IPS DF 19.7 (cell line): ENCODE data around the gene CCDC148.
"Not testable (repeated sequence)": the region's sequence is repeated elsewhere in the genome, so short reads cannot be mapped to it uniquely, and the experiment has no call there.

ENCODE experiments used
- DNase-seq: peaks from one replicate; pipeline ENCODE4 v3.0.0-alpha.2; 2013; ENCODE audit warnings: low read depth, low spot score

The CCDC148 gene

DNA sequence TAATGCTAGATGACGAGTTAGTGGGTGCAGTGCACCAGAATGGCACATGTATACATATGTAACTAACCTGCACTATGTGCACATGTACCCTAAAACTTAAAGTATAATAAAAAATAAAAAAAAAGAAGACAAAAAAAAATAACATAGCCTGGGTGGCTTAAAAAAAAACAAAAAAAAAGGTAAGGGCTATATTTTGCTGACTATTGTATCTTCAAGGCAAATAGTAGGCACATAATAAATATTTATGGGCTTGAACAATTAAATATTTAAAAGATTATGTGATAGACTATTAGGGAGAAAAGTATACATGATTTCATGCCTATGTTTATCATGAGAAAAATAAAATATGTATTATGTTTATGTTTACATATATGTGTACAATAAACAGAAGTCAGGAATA is 99.4 kb downstream of the CCDC148 start:
- no peak for DNase-seq

DNA sequence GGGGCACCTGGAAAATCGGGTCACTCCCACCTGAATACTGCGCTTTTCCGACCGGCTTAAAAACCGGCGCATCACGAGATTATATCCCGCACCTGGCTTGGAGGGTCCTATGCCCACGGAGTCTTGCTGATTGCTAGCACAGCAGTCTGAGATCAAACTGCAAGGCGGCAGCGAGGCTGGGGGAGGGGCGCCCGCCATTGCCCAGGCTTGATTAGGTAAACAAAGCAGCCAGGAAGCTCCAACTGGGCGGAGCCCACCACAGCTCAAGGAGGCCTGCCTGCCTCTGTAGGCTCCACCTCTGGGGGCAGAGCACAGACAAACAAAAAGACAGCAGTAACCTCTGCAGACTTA is 105.1 kb downstream of the CCDC148 start:
- DNase-seq = not testable (repeated sequence)

- DNase-seq = not testable (repeated sequence)
Observed at GRCh38 chr2:158350751-158351465, 105.6 kb downstream of the CCDC148 start.

DNA sequence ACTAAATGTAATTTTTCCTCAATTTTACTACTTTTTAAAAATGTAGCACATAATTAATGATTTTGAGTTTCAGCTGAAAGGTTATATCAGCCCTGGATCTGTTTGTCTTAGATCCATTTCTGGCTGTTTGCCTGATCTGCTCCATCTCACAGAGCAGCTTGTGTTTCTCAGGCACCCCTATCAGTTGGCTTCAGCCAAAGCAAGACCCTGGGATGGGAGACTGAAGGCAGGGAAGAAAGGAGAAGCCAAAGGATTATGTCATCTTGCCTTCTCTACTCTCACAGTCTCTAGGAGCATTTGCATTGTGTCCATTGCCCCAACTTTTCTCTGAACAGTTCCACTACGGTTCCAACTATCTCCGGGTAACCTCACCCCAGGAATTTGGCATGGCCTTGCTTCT is 110.5 kb downstream of the CCDC148 start:
- DNase-seq = peak; percentile 5

- no peak for DNase-seq
Observed at GRCh38 chr2:158339513-158339912, 117.0 kb downstream of the CCDC148 start.

DNA sequence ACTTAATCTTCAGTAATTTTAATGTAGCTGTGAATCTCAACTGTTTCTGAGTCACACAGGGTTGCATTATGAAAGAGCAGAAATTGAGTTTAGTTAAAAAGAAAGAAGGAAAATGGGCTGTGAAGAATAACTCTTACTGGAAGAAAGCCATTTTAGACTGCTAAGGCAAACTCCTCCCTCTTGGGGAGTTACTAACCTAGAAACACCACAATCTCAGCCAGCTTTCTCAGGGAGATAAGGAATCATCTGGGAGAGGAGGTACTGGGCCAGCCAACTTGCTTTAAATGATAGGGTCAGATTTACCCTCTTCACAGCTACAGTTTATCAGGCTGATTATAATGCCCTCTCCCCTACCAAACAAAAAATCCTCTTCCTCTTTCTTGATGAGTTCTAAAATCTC is 119.5 kb downstream of the CCDC148 start:
- DNase-seq = no peak

DNA sequence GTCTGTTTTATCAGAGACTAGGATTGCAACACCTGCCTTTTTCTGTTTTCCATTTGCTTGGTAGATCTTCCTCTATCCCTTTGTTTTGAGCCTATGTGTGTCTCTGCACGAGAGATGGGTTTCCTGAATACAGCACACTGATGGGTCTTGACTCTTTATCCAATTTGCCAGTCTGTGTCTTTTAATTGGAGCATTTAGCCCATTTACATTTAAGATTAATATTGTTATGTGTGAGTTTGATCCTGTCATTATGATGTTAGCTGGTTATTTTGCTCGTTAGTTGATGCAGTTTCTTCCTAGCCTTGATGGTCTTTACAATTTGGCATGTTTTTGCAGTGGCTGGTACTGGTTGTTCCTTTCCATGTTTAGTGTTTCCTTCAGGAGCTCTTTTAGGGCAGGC is 124.8 kb downstream of the CCDC148 start:
- DNase-seq = not testable (repeated sequence)

DNA sequence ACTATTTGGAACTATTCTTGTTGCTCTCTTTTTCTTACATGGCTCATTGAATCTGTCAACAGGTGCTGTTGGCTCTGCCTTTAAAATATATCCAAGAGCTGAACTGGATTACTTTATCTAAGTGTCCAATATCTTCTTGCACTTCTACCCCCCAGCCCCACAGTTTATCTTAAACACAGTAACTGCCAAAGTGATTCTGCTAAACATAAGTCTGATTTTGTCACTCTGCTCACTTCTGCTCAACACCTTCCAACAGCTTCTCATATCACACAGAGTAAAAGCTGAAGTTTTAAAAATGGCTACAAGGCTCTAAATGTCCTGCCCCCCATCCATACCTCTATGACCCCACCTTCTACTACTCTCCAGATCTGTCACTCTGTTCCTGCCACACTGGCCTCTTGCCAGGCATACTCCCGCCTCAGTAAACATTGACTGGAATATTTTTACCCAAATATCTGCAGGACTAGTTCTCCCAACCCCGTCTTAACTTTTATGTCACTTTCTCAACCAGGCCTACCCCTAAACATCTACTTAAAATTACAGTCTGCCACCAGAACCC is 130.7 kb downstream of the CCDC148 start:
- no peak for DNase-seq

- no peak for DNase-seq
Observed at GRCh38 chr2:158325031-158325781, 131.3 kb downstream of the CCDC148 start.

DNA sequence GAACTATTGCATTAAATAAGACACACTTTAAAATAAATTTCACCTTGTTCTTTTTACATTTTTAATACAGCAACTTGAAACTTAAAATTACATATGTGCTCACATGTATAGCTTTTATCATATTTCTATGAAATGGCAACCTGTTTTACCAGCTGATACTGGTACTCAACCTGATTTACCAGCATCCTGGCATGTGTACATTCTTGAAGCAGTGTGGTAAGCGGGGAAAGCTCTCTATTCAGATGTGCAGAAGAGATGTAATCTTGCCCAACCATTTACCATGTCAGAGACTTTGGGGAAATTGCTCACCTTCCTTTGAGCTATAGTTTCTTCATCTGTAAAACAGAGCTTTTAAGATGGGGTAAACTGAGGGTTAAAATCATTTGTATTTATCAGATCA is 133.2 kb downstream of the CCDC148 start:
- DNase-seq = no peak

- DNase-seq = no peak
Observed at GRCh38 chr2:158321264-158321663, 135.3 kb downstream of the CCDC148 start.

- peak; percentile 57 for DNase-seq
Observed at GRCh38 chr2:158319269-158319668, 137.3 kb downstream of the CCDC148 start.

- DNase-seq = no peak
Observed at GRCh38 chr2:158317642-158318041, 138.9 kb downstream of the CCDC148 start.

- DNase-seq = no peak
Observed at GRCh38 chr2:158315803-158316414, 140.6 kb downstream of the CCDC148 start.

DNA sequence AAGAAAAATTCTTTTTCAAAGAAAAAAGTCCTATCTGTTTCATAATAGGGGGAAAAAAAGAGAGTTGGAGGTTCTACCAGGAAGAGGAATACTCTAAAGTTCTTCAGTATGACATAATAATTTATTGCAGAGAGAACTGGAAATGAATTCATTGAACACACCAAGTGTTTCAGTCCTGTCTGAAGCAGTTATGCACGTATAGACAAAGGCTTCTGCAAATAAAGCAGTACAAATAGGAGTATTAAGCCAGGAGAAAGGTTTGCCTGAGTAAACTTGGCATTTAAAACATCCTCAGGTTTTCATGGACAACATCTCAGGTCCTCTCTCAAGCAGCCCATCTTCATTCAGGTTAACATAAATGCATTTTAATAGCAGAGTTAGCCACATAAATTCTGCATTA is 141.6 kb downstream of the CCDC148 start:
- no peak for DNase-seq

DNA sequence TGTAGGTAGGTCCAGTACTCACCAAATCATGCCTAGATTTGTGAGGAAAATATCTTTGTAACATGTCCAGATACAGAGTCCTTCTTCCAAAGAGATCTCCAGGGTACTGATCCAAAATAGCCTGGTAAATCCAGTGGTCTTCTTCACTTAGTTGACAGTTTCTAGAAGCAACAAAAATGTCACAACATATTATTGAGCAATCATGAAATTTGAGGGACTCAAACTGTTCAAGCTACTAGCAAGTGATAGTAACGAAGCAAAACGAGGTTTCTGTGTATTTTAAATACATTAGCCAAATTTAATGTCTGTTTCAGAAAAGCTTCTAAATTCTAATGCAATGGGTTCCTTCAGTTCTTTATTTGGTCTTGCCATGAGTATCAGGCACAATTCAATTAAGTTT is 142.8 kb downstream of the CCDC148 start:
- no peak for DNase-seq

DNA sequence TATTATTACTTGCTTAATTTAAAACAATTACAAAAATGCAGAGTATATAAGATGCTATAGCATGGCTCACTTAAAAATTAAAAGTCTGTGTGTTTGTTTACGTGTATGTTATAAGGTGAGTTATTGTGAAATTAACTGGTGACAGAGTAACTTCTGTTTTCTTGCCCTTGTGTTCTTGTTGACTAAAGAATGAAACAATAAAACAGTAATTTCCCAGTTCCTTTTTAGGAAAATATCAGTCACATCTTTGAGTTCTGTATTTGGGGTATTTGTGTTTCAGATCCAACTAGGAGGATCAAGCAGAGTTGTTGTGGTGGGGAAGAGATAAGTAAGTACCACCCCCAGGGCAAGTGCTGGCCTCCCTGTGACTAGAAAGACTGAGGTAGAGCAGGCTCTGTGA is 143.6 kb downstream of the CCDC148 start:
- DNase-seq = no peak

DNA sequence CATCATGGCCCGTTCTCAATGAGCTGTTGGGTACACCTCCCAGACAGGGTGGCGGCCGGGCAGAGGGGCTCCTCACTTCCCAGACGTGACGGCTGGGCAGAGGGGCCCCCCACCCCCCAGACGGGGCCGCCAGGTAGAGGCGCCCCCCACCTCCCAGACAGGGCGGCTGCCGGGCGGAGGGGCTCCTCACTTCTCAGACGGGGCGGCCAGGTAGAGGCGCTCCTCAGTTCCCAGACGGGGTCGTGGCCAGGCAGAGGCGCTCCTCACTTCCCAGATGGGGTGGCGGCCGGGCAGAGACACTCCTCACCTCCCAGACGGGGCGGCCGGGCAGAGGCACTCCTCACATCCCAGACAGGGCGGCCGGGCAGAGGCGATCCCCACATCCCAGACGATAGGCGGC is 146.1 kb downstream of the CCDC148 start:
- not testable (repeated sequence) for DNase-seq

GRCh38 chr2:158305501-158305900 is 151.1 kb downstream of the CCDC148 start:
- no peak for DNase-seq

GRCh38 chr2:158300394-158300793 is 156.2 kb downstream of the CCDC148 start:
- DNase-seq = no peak

- no peak for DNase-seq
Observed at GRCh38 chr2:158297606-158298005, 158.9 kb downstream of the CCDC148 start.

DNA sequence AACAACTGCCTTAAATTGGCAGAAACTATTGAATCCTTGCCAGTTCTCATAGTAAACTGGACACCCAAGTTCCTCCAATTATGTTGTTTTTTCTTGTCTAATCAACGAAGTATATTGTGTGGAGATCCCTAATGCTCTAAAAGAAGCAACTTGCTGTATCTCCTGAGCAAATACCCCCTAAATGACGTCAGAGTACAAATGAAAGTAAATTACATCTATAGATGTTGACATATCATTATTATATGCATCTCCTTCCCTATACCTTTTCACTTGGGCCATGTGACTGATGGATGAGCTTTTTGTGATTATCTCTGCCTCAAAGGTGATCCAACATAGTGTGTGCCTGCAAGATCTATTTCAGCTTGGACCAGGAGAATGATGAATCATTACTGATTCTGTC is 159.4 kb downstream of the CCDC148 start:
- DNase-seq = no peak

DNA sequence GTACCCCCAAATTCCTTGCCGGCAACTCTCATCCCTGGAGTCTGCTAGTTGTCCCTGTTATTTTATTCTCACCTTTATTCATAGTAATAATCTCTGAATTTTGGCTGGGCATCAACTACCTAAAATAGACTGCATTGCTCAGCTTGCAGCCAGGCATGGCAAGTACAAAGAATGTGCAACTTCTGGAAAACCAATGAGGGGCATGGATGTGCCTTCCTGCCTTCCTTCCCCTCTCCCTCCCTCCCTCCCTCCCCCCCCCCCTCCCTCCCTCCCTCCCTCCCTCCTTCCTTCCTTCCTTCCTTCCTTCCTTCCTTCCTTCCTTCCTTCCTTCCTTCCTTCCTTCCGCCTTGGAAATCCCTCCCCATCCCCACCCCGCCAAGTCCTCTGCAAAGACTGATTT is 162.8 kb downstream of the CCDC148 start:
- DNase-seq = no peak
